ENCODE results near the gene C10orf67. TPM values are rescaled to one million over a fixed set of nuclear protein-coding genes. Genes with fewer than 3 reads are reported as not detected.

Gene C10orf67
- total and polyA plus RNA-seq, 2 experiments from 2014 or later, result 0.16 TPM; not detected in 1

- Mint-ChIP-seq H3K9me3 (no peaks in the 10 kb centered on the region), H3K4me3 (no peak overlapping the region), H3K27ac (no peak overlapping the region), H3K36me3 (ENCODE audit: low read depth) (no peaks in the 10 kb centered on the region; the same call in 2 of the 3 replicates), H3K27me3 (ENCODE audit: insufficient read depth, low read depth, poor library complexity) (peaks cover 1% of the 10 kb centered on the region), H3K4me1 (peaks cover 12% of the 10 kb centered on the region)
- Histone ChIP-seq H3K79me2 (replicated peaks; ENCODE audit: insufficient read depth) (no peaks in the 10 kb centered on the region), H3K36me3 (ENCODE audit: insufficient read depth) (no peaks in the 10 kb centered on the region), H3K9me2 (ENCODE audit: insufficient read depth) (no peaks in the 10 kb centered on the region), H3K4me1 (ENCODE audit: insufficient read depth) (no peaks in the 10 kb centered on the region), H3K4me2 (no peak overlapping the region), H3K27ac (ENCODE audit: low read depth) (no peak overlapping the region), H4K20me1 (replicated peaks; ENCODE audit: insufficient read depth) (no peaks in the 10 kb centered on the region), H2AFZ (no peak overlapping the region), H3K4me3 (no peak overlapping the region), H3F3A (replicated peaks; ENCODE audit: low read depth) (no peaks in the 10 kb centered on the region), H3K27me3 (ENCODE audit: insufficient read depth) (no peaks in the 10 kb centered on the region)
- no peak for ATAC-seq
- TF ChIP-seq ZNF462 (CRISPR knock-in tag; IDR thresholded peaks at IDR 0.05) (no peak), JUNB (IDR thresholded peaks at IDR 0.05; ENCODE audit: unreplicated experiment) (no peak), ZNF114 (CRISPR knock-in tag; IDR thresholded peaks at IDR 0.05) (no peak), CREB1 (CRISPR knock-in tag; IDR thresholded peaks at IDR 0.05; ENCODE audit: low read depth) (no peak), CTCF (conservative IDR thresholded peaks at IDR 0.05; ENCODE audit: low read depth in 2 of 2) (no peak), STAT1 (IDR thresholded peaks at IDR 0.05; ENCODE audit: unreplicated experiment) (no peak), EZH2 (IDR thresholded peaks at IDR 0.05; ENCODE audit: low read depth, unreplicated experiment) (no peak), REST (IDR thresholded peaks at IDR 0.05; ENCODE audit: unreplicated experiment) (no peak), ZNF331 (CRISPR knock-in tag; IDR thresholded peaks at IDR 0.05; ENCODE audit: low read depth) (no peak), EZH2phosphoT487 (IDR thresholded peaks at IDR 0.05; ENCODE audit: unreplicated experiment) (no peak)
- no peak for DNase-seq (ENCODE audit: low spot score)
These were observed 26.5 kb upstream of the C10orf67 start for GRCh38 chr10:23371073-23371472.
